Neuron (in vitro differentiated cells): ENCODE data around the gene GABRB1.

Experiments used
- H2AFZ ChIP-seq: one replicate; pipeline ENCODE4 v1.6.1; 2013; ENCODE audit warnings: low read depth, mild to moderate bottlenecking, inconsistent platforms, low read length, moderate library complexity
- H3K27me3 ChIP-seq: one replicate; pipeline ENCODE4 v1.6.1; 2013; ENCODE audit warnings: low read length; ENCODE audit not compliant: insufficient read depth
- H3K36me3 ChIP-seq: one replicate; pipeline ENCODE4 v1.6.1; 2013; ENCODE audit warnings: low read length; ENCODE audit not compliant: insufficient read depth
- H3K4me1 ChIP-seq: one replicate; pipeline ENCODE4 v1.6.1; 2013; ENCODE audit warnings: low read length; ENCODE audit not compliant: insufficient read depth
- H3K4me3 ChIP-seq: 2 replicates; pipeline ENCODE4 v1.5.1; 2013; ENCODE audit warnings: mild to moderate bottlenecking, low read length, moderate library complexity
- H3K9me3 ChIP-seq: one replicate; pipeline ENCODE4 v1.6.1; 2013; ENCODE audit warnings: low read length

GABRB1 gene

GRCh38 chr4:47466056-47466785, 434.9 kb downstream of the GABRB1 start:
- Histone ChIP-seq H3K4me1 (peaks cover 13% of the 10 kb centered on the region), H3K4me3 (no peak overlapping the region), H2AFZ (no peak overlapping the region), H3K9me3 (no peaks in the 10 kb centered on the region), H3K27me3 (peaks cover 5% of the 10 kb centered on the region), H3K36me3 (no peaks in the 10 kb centered on the region)

- no peak overlapping the region for H3K4me3 ChIP-seq
- peaks cover 7% of the 10 kb centered on the region for H3K27me3 ChIP-seq
- no peaks in the 10 kb centered on the region for H3K9me3 ChIP-seq
- H2AFZ ChIP-seq: no peak overlapping the region
- no peaks in the 10 kb centered on the region for H3K36me3 ChIP-seq
- H3K4me1 ChIP-seq: peaks cover 8% of the 10 kb centered on the region
Measured at GRCh38 chr4:47468706-47469365, 437.5 kb downstream of the GABRB1 start.

- H3K27me3 ChIP-seq: peaks cover 7% of the 10 kb centered on the region
- H3K4me1 ChIP-seq: peaks cover 3% of the 10 kb centered on the region
- H3K4me3 ChIP-seq: no peak overlapping the region
- H3K9me3 ChIP-seq: no peaks in the 10 kb centered on the region
- no peaks in the 10 kb centered on the region for H3K36me3 ChIP-seq
- H2AFZ ChIP-seq: no peak overlapping the region
Measured at GRCh38 chr4:47469951-47470350, 438.6 kb downstream of the GABRB1 start.

GRCh38 chr4:47471064-47471463, 439.7 kb downstream of the GABRB1 start:
- H3K9me3 ChIP-seq: no peaks in the 10 kb centered on the region
- H3K36me3 ChIP-seq: no peaks in the 10 kb centered on the region
- peaks cover 7% of the 10 kb centered on the region for H3K4me1 ChIP-seq
- peaks cover 7% of the 10 kb centered on the region for H3K27me3 ChIP-seq
- no peak overlapping the region for H2AFZ ChIP-seq
- no peak overlapping the region for H3K4me3 ChIP-seq

GRCh38 chr4:47471591-47471990, 440.2 kb downstream of the GABRB1 start:
- Histone ChIP-seq H3K27me3 (peaks cover 7% of the 10 kb centered on the region), H3K9me3 (no peaks in the 10 kb centered on the region), H2AFZ (no peak overlapping the region), H3K4me3 (no peak overlapping the region), H3K36me3 (no peaks in the 10 kb centered on the region), H3K4me1 (peaks cover 7% of the 10 kb centered on the region)

- Histone ChIP-seq H3K4me3 (no peak overlapping the region), H3K4me1 (peaks cover 7% of the 10 kb centered on the region), H3K36me3 (no peaks in the 10 kb centered on the region), H3K9me3 (no peaks in the 10 kb centered on the region), H2AFZ (no peak overlapping the region), H3K27me3 (peaks cover 5% of the 10 kb centered on the region)
Measured at GRCh38 chr4:47473141-47473750, 441.9 kb downstream of the GABRB1 start.

- Histone ChIP-seq H3K36me3 (no peaks in the 10 kb centered on the region), H3K4me3 (no peak overlapping the region), H2AFZ (no peak overlapping the region), H3K27me3 (peaks cover 5% of the 10 kb centered on the region), H3K4me1 (peaks cover 7% of the 10 kb centered on the region), H3K9me3 (no peaks in the 10 kb centered on the region)
Measured at GRCh38 chr4:47474799-47475198, 443.4 kb downstream of the GABRB1 start.

GRCh38 chr4:47475411-47475810, 444.0 kb downstream of the GABRB1 start:
- no peak overlapping the region for H2AFZ ChIP-seq
- H3K9me3 ChIP-seq: no peaks in the 10 kb centered on the region
- no peaks in the 10 kb centered on the region for H3K36me3 ChIP-seq
- peaks cover 7% of the 10 kb centered on the region for H3K4me1 ChIP-seq
- H3K4me3 ChIP-seq: no peak overlapping the region
- peaks cover 5% of the 10 kb centered on the region for H3K27me3 ChIP-seq
